GM18505 (cell line): ENCODE measurements around the gene TMX1.
"Not testable (repeated sequence)": the region's sequence is repeated elsewhere in the genome, so short reads cannot be mapped to it uniquely, and the experiment has no call there.

Experiments used
- ATAC-seq: cut with Tn5 transposase; IDR thresholded peaks from one replicate; pipeline ENCODE4 v1.9.1; 2021; ENCODE audit not compliant: unreplicated experiment
- POLR2A ChIP-seq: IDR thresholded peaks from 4 replicates; pipeline ENCODE4 v1.6.1; 2011; ENCODE audit warnings: borderline replicate concordance; ENCODE audit not compliant: insufficient read depth, insufficient read length; ENCODE audit errors: extremely low read depth

The TMX1 gene, protein sequence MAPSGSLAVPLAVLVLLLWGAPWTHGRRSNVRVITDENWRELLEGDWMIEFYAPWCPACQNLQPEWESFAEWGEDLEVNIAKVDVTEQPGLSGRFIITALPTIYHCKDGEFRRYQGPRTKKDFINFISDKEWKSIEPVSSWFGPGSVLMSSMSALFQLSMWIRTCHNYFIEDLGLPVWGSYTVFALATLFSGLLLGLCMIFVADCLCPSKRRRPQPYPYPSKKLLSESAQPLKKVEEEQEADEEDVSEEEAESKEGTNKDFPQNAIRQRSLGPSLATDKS

DNA sequence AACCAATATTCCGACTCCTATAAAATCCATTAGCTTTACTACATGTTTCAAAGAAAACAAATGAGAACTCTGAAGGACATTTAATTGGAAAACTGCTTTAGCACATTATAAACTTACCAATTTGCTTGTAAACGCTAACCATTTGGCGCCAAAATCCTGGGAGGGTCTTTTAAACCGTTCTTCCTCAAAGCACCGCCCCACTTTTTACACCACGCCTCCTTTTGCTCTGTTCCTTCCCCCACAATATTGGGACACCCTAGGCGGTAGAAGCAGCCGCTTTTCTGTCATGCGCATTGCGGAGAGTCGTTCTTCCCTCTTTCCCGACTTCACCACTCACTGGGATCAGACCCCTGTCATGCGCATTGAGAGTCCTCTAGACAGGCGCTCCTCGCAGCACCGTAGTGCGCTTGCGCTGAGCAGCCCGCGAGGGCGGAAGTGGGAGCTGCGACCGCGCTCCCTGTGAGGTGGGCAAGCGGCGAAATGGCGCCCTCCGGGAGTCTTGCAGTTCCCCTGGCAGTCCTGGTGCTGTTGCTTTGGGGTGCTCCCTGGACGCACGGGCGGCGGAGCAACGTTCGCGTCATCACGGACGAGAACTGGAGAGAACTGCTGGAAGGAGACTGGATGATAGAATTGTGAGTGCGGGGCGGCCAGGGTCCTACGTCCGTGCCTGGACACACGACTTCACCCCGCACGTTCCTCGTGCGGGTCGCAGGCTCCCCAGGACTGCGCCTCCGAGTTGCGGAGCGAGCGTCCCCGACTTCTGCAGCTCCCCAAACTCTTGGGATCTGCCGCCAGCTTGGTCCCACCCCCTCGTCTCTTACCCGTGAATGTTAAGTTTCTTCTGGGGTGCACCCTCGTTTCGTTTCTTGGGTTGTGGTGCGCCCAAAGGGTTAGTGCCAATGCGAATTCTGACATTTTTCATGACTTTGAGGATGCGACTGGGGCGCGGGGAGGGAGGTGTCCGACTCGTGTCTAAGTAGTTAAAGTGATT is at the start of gene TMX1:
Gene TMX1, plus strand, starts transcription at position 435 of the 991 bp plus-strand sequence. Its CDS starts 46 bp downstream, at position 481.
- peak; percentile 98 for TF ChIP-seq POLR2A
- ATAC-seq, result peak; percentile 90

DNA sequence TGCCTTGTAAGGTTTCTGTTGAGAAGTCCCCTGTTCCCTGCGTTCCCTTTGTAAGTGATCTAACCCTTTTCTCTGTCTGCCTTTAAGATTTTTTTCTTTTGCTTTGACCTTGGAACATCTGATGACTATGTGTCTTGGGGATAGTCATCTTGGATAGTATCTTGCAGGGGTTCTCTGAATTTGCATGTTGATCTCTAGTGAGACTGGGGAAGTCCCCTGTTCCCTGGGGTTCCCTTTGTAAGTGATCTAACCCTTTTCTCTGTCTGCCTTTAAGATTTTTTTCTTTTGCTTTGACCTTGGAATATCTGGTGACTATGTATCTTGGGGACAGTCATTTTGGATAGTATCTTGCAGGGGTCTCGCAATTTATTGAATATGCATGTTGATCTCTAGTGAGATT is 38.2 kb upstream of the TMX1 start:
- no peak for TF ChIP-seq POLR2A
- peak; percentile 46 for ATAC-seq

DNA sequence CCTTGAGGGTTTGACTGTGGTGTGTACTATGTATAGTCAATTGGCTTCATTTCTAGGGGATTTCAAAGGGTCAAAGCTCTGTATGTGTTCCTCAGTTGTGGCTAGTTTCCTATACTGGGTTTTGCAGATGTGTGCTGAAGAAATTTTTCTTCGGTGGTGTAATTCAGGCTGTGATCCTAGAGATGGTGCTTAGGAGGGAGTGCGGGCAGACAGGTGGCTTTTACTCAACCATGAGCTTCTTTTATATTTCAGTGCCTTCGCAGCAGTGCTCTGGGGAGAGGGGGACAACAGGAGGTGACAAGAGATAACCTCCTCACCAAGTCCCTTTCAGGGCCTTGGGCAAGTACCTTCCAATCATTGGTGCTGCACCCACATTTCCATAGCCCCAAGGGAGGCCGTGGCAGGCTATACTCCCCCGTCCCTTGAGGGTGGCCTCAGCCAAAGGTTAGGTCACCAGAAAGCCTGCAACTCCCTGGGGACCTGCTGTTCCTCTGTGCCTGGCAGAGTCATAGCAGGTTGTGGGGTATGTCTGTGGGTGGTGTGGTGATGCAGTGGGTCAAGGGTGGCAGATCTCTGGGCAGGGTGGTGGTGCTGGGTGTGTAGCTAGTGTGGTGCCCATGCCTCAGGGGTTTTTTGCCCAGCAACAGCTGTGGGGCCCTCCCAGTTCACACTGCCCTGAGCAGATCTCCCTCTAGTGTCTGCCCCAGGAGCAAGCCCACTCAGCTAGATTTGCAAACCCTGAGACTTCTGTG is 37.0 kb upstream of the TMX1 start:
- TF ChIP-seq POLR2A, result no peak
- peak; percentile 57 for ATAC-seq

DNA sequence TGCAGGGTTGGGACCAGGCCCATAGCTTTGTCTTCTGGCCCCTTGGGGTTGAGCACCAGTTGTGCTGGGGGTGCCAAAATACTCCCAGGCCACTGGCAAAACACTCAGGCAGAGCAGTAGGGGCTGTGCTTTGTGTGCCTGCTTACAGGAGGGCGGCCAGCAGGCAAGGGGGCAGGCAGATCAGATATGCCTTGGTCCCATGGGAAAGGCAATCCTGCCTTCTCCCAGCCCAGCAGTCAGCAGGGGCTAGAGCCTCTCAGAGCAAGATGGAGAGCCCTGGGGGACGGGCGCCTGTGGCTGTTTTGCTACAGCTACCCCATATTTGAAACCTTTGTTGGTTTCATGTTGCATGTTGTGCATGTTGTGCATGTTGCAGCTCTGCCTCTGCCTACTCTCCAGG is 36.2 kb upstream of the TMX1 start:
- ATAC-seq, result no peak
- no peak for TF ChIP-seq POLR2A

DNA sequence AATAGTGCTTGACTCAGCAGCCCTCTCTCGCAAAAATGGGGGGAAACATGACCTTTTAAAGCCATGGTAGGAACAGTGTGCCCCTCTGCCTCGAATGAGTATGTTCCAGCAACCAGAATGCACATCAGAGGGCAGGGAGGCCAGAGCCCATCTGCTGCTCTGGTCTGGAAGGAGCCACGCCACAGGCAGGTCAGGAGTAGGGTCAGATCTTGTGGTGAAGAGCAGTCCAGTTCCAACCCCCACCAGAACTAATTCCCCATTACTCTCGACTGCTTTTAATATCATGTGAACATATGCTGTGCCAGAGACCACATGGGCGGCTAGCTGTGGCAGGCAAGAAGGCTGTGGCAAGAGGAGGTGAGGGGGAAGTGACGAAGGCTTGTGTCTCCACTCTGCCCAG is 34.6 kb upstream of the TMX1 start:
- TF ChIP-seq POLR2A, result no peak
- no peak for ATAC-seq

GRCh38 chr14:51206462-51206861 is 33.6 kb upstream of the TMX1 start:
- no peak for ATAC-seq
- no peak for TF ChIP-seq POLR2A

DNA sequence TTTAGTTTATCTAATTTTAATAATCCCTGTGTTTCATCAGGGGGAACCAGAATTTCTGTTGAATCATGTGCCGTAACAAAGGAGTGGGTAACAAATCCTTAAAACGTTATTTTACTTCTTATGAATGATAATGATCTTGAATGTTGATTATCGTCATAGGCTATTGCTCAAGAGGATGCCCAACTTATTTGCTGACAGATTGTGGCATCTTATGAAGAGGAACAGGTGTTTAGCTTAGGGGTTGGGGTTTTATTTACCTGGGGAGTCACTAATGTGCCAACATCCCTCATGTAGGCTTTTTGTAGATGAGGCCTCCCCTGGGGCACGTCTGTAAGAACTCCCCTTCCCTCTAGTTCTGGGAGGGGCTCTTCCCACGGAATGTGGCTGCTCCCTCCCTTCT is 32.4 kb upstream of the TMX1 start:
- TF ChIP-seq POLR2A, result no peak
- no peak for ATAC-seq

GRCh38 chr14:51208982-51209381 is 31.1 kb upstream of the TMX1 start:
- ATAC-seq, result no peak
- TF ChIP-seq POLR2A, result no peak

GRCh38 chr14:51209457-51209856 is 30.6 kb upstream of the TMX1 start:
- no peak for ATAC-seq
- TF ChIP-seq POLR2A, result no peak

- no peak for TF ChIP-seq POLR2A
- no peak for ATAC-seq
Observed at GRCh38 chr14:51210594-51210993, 29.5 kb upstream of the TMX1 start.

GRCh38 chr14:51211149-51211548 is 28.9 kb upstream of the TMX1 start:
- TF ChIP-seq POLR2A, result no peak
- no peak for ATAC-seq

- ATAC-seq, result no peak
- no peak for TF ChIP-seq POLR2A
Observed at GRCh38 chr14:51216602-51217001, 23.4 kb upstream of the TMX1 start.

- no peak for ATAC-seq
- TF ChIP-seq POLR2A, result no peak
Observed at GRCh38 chr14:51219473-51220448, 20.3 kb upstream of the TMX1 start.

GRCh38 chr14:51223463-51223862 is 16.6 kb upstream of the TMX1 start:
- ATAC-seq, result not testable (repeated sequence)
